ENCODE results near the gene CCDC87.
"Not testable (repeated sequence)": the region's sequence is repeated elsewhere in the genome, so short reads cannot be mapped to it uniquely, and the experiment has no call there.

The CCDC87 gene

GRCh38 chr11:66614073-66614472, 21.2 kb upstream of the CCDC87 start:
- DNase-seq: no peak

- no peak for DNase-seq
Measured at GRCh38 chr11:66612458-66612857, 19.6 kb upstream of the CCDC87 start.

- no peak for DNase-seq
Measured at GRCh38 chr11:66609721-66610617, 17.1 kb upstream of the CCDC87 start.

GRCh38 chr11:66607126-66607834, 14.4 kb upstream of the CCDC87 start:
- DNase-seq: no peak

- DNase-seq: not testable (repeated sequence)
Measured at GRCh38 chr11:66606608-66607007, 13.7 kb upstream of the CCDC87 start.

GRCh38 chr11:66604155-66604554, 11.3 kb upstream of the CCDC87 start:
- DNase-seq: no peak

GRCh38 chr11:66603072-66603471, 10.2 kb upstream of the CCDC87 start:
- no peak for DNase-seq

GRCh38 chr11:66600631-66601233, 7.9 kb upstream of the CCDC87 start:
- no peak for DNase-seq

GRCh38 chr11:66600219-66600618, 7.4 kb upstream of the CCDC87 start:
- no peak for DNase-seq

- no peak for DNase-seq
Measured at GRCh38 chr11:66598993-66599392, 6.1 kb upstream of the CCDC87 start.

GRCh38 chr11:66595245-66595904, 2.5 kb upstream of the CCDC87 start:
- no peak for DNase-seq

- DNase-seq: no peak
Measured at GRCh38 chr11:66593650-66594049, 787 bp upstream of the CCDC87 start.

GRCh38 chr11:66593303-66593635, 406 bp upstream of the CCDC87 start:
- no peak for DNase-seq

- no peak for DNase-seq
Measured at GRCh38 chr11:66591175-66591574, 1.7 kb downstream of the CCDC87 start.

- no peak for DNase-seq
Measured at GRCh38 chr11:66589996-66590675, 2.7 kb downstream of the CCDC87 start.

GRCh38 chr11:66589315-66589714, 3.5 kb downstream of the CCDC87 start:
- DNase-seq: not testable (repeated sequence)

- no peak for DNase-seq
Measured at GRCh38 chr11:66586136-66586535, 6.7 kb downstream of the CCDC87 start.

GRCh38 chr11:66585447-66585846, 7.4 kb downstream of the CCDC87 start:
- not testable (repeated sequence) for DNase-seq

- not testable (repeated sequence) for DNase-seq
Measured at GRCh38 chr11:66582565-66583147, 10.2 kb downstream of the CCDC87 start.

GRCh38 chr11:66581261-66581660, 11.6 kb downstream of the CCDC87 start:
- DNase-seq: no peak

- DNase-seq: no peak
Measured at GRCh38 chr11:66580803-66581202, 12.1 kb downstream of the CCDC87 start.

- peak; percentile 83 for DNase-seq
Measured at GRCh38 chr11:66579017-66579606, 13.8 kb downstream of the CCDC87 start.
